ENCODE data around the gene TPM1. TPM values are rescaled to one million over a fixed set of nuclear protein-coding genes. Genes with fewer than 3 reads are reported as not detected.
A peak's percentile ranks its signal among the peaks of the same experiment; 100 is the strongest.

TPM1 gene
- total RNA-seq, 3 donors from 2014 or later, result 333 to 609 (median 575) TPM

DNA sequence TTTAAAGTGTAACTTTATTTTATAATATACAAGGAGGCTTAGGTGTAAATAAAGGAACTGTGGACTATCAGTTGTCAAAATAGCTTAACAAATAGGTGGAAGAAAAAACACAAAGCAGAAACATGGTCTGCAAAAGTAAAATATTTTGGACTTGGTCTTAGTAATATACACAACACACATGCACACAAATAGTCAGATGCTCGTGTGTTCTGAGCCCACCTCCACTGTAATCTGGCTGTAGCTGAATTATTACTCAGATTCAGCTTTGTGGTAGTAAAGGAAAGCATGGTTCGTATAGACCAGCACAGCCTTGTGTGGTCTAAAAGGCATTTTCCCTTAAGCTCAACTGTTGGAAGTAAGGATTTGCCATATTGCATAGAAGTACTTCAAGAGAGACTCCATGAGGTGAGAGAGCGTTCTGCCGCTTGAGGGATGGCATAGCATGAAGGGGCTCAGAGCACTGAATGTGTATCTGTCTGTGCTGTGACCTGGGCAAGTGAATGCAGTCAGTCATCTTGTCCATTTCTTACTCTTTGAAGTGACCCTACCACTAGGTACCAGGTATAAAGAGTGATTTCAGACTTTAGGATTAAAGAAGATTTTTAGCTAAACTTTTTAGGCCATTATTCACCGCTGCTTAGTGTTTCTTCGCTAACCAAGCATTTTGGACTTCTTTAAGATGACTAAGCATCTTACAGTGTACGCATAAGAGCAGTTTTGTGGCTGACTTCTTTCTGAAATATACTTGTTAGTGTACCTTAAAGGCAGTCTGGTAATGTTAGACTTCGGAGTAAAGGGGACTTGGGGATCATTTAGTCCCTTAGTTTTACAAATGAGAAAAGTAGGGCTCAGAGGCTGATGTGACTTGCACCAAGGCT lies 15.2 kb downstream of the TPM1 start:
- Histone ChIP-seq H3K36me3 (peaks cover 16% of the 10 kb centered on the region), H3K27me3 (no peaks in the 10 kb centered on the region)

DNA sequence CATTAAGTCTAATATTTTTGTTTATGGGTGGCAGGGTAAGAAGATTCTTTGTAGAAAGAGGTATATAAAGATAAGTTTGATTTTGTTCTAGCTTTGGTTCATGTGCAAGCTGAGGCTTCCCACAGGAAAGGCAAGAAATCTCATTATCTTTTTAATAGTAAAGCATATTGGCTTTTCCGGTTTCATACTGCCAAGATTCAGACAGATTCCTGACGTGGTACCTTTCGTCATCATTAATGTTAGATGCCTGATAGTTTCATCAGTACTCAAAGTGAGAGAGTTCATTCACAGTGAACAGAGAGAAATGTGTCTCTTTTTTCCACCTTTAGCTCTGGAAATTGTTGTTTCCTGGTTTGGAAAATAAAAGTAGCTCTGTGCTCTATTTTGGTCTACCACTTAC lies 16.5 kb downstream of the TPM1 start:
- TF ChIP-seq POLR2AphosphoS5 (IDR thresholded peaks at IDR 0.05) (no peak), POLR2A (IDR thresholded peaks at IDR 0.05) (no peak)
- TF ChIP-seq, protein P1, sequence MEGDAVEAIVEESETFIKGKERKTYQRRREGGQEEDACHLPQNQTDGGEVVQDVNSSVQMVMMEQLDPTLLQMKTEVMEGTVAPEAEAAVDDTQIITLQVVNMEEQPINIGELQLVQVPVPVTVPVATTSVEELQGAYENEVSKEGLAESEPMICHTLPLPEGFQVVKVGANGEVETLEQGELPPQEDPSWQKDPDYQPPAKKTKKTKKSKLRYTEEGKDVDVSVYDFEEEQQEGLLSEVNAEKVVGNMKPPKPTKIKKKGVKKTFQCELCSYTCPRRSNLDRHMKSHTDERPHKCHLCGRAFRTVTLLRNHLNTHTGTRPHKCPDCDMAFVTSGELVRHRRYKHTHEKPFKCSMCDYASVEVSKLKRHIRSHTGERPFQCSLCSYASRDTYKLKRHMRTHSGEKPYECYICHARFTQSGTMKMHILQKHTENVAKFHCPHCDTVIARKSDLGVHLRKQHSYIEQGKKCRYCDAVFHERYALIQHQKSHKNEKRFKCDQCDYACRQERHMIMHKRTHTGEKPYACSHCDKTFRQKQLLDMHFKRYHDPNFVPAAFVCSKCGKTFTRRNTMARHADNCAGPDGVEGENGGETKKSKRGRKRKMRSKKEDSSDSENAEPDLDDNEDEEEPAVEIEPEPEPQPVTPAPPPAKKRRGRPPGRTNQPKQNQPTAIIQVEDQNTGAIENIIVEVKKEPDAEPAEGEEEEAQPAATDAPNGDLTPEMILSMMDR (IDR thresholded peaks at IDR 0.05), result no peak
- no peak overlapping the region for H3K27ac ChIP-seq
- H3K4me1 ChIP-seq, result peaks cover 6 to 11% of the 10 kb centered on the region in 2 donors
- no peaks in the 10 kb centered on the region for H3K27me3 ChIP-seq
- no peak overlapping the region for H3K4me3 ChIP-seq
- H3K9me3 ChIP-seq, result no peaks in the 10 kb centered on the region
- peaks cover 17% of the 10 kb centered on the region for H3K36me3 ChIP-seq
- intact Hi-C loops (cut with DNase I; ENCODE audit: low total_unique reads), result no loop called here
- no peak for DNase-seq (ENCODE audit: low spot score in 2 of 2)

More for the DNA sequence above, 15.2 kb downstream of the TPM1 start:
- Histone ChIP-seq H3K9me3 (no peaks in the 10 kb centered on the region), H3K4me1 (peaks cover 7 to 21% of the 10 kb centered on the region in 2 donors), H3K27ac (peak overlapping the region in 1 of 2 donors; percentile 27), H3K4me3 (no peak overlapping the region)
- intact Hi-C loops (cut with DNase I; ENCODE audit: low total_unique reads), result no loop called here
- DNase-seq (ENCODE audit: low spot score in 2 of 2), result no peak
- TF ChIP-seq POLR2AphosphoS5 (IDR thresholded peaks at IDR 0.05), result no peak
- no peak for TF ChIP-seq POLR2A (IDR thresholded peaks at IDR 0.05)
- TF ChIP-seq, protein P1 (IDR thresholded peaks at IDR 0.05), result no peak

DNA sequence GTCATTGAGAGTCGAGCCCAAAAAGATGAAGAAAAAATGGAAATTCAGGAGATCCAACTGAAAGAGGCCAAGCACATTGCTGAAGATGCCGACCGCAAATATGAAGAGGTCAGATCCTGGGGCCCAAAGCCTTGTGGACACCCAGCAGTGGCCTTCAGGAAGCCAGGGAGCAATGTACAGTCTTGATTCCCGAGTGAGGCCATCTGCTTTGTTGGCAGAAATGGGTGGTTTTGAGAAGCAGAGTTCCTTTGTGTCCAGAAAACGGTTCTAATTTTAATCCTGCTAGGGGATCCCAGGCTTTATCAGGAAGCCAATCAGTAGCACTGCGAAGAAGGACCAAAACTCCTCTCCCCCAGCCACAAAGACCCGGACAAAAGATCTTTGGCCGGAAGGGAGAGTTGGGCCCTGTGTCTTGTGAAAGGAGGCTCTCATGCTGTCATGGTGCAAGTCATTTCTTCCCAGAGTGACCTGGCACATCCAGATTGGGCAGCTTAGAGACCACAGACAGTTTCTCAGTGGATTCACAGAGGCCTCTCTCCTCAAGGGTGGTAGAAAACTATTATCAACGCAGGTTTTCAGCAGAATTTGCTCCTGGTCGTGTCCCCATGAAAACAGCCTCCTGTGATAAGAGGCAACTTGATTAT lies 17.1 kb downstream of the TPM1 start:
- TF ChIP-seq POLR2AphosphoS5 (IDR thresholded peaks at IDR 0.05), result no peak
- TF ChIP-seq POLR2A (IDR thresholded peaks at IDR 0.05), result no peak
- TF ChIP-seq, protein P1 (IDR thresholded peaks at IDR 0.05), result no peak
- no peaks in the 10 kb centered on the region for H3K27me3 ChIP-seq

DNA sequence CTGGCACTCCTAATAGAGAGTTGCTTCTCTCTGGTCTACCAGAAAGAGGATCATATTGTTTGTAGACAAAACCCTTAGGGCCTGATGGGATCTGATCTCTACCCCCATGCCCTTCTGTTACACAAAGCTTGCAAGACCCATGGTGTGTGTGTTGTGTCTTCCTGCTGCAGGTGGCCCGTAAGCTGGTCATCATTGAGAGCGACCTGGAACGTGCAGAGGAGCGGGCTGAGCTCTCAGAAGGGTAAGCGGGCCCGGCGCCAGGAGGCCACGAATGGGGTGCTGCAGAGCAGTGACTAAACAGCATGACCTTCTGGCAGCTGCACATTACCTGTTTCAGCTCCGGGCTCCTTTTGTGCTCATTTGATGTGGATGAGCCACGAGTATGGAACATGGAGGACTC lies 18.2 kb downstream of the TPM1 start:
- no peak overlapping the region for H3K4me3 ChIP-seq
- peaks cover 0 to 1% of the 10 kb centered on the region in 2 donors for H3K4me1 ChIP-seq
- intact Hi-C loops (cut with DNase I; ENCODE audit: low total_unique reads), result no loop called here
- peaks cover 17% of the 10 kb centered on the region for H3K36me3 ChIP-seq
- DNase-seq (ENCODE audit: low spot score in 2 of 2), result no peak
- no peak overlapping the region for H3K27ac ChIP-seq
- no peaks in the 10 kb centered on the region for H3K27me3 ChIP-seq
- TF ChIP-seq, protein P1 (IDR thresholded peaks at IDR 0.05), result no peak
- TF ChIP-seq POLR2AphosphoS5 (IDR thresholded peaks at IDR 0.05), result no peak
- no peak for TF ChIP-seq POLR2A (IDR thresholded peaks at IDR 0.05)
- no peaks in the 10 kb centered on the region for H3K9me3 ChIP-seq

More for the DNA sequence above, 17.1 kb downstream of the TPM1 start:
- intact Hi-C loops (cut with DNase I; ENCODE audit: low total_unique reads), result no loop called here
- Histone ChIP-seq H3K4me3 (no peak overlapping the region), H3K9me3 (no peaks in the 10 kb centered on the region), H3K27ac (peak overlapping the region in 1 of 2 donors; percentile 39), H3K4me1 (peaks cover 0 to 8% of the 10 kb centered on the region in 2 donors), H3K36me3 (peaks cover 17% of the 10 kb centered on the region)
- DNase-seq (ENCODE audit: low spot score in 2 of 2), result no peak

DNA sequence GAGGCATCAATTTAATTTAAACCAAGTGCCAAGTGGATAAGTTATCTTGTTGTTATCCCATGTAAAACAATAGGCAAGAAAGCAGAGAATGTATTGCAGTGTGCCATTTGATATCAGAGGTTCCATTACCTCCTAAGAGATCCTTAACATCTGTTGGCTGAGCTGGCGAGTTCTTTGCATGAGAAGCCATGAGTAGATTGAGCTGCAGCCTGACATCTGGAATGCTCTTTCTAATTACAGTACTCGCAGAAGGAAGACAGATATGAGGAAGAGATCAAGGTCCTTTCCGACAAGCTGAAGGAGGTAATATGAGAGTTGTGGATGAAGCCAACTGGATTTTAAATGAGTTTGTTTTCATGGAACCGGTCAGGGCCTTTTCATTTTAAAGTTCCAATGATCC lies 19.4 kb downstream of the TPM1 start:
- intact Hi-C loops (cut with DNase I; ENCODE audit: low total_unique reads), result no loop called here
- Histone ChIP-seq H3K27me3 (no peaks in the 10 kb centered on the region), H3K9me3 (no peaks in the 10 kb centered on the region), H3K36me3 (peaks cover 17% of the 10 kb centered on the region), H3K4me3 (no peak overlapping the region), H3K4me1 (no peaks in the 10 kb centered on the region), H3K27ac (no peak overlapping the region)
- no peak for TF ChIP-seq POLR2A (IDR thresholded peaks at IDR 0.05)
- TF ChIP-seq, protein P1 (IDR thresholded peaks at IDR 0.05), result no peak
- TF ChIP-seq POLR2AphosphoS5 (IDR thresholded peaks at IDR 0.05), result no peak
- DNase-seq (ENCODE audit: low spot score in 2 of 2), result no peak

Data from breast epithelium (tissue), 4 donors.